Ammon's horn (tissue), 1 donor: ENCODE data around the gene CTNNA3.

Source experiments
- DNase-seq: peaks from one replicate; pipeline ENCODE4 v3.0.0-alpha.2; 2016; ENCODE audit warnings: low spot score

The CTNNA3 gene

DNA sequence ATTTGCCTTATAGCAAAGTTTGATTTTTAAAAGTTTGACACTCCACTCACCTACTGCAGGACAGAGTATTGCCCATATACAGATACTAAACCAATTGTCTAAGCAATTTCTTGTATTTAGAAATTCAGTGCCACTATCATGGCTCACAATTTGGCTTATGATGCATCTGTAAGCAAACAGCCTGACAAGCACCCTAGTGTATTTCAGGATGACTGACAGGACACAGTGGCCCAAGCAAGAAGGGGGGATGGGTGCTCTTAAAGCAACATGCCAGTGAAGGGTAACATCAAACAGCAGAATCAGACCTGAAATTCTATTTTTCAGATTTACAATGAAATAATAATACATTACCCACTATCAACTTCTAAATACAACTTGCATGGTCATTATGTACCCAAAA is 30.5 kb downstream of the CTNNA3 start:
- DNase-seq: peak; percentile 93

DNA sequence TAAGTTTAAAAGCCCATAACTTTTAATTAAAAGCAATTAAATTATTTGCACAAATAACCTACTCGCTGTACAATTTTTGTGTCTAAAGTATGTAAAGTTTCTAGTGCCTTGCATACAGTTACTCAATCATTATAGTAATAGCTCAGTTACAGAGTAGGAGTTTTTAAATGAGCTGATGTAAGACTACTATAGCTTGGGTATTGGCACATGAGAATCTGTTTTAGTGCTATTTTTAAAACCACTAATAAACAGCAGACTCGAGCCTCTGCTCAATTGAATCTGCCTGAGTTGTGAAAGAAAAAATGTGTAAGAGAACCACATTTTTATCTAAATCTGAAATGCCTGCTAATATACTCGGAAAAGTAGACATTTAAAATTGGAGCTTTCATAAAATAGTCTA is 31.1 kb downstream of the CTNNA3 start:
- DNase-seq: no peak

DNA sequence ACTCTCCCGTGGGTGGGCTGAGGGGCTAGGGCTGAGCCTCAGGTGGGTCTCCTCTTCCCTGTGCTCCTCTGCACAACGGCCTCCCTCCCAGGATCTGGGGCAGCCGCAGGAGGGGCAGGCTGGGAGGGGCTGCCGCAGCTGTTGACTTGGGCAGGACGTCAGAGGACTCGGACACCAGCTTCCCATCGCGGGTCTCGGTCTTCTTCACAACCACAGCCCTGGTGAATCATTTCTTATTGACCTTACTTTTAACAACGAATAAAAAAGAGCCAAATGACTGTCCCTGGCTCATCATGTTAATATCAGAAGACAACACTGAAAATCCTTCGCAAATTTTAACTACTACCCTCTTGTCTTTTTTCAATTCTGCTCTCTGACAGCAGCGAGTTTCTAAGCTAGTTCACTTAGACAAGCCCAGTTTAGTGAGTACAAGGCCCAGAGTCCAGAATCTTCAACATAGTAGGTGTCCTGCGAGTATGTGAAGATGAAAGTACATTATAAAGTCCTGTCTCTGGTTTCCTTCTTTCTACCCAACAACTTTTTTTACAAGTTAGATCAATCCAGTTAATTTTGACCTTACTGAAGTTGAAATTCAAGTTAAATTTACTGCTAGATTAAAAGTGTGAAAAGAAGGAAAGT is 32.4 kb downstream of the CTNNA3 start:
- peak; percentile 75 for DNase-seq

DNA sequence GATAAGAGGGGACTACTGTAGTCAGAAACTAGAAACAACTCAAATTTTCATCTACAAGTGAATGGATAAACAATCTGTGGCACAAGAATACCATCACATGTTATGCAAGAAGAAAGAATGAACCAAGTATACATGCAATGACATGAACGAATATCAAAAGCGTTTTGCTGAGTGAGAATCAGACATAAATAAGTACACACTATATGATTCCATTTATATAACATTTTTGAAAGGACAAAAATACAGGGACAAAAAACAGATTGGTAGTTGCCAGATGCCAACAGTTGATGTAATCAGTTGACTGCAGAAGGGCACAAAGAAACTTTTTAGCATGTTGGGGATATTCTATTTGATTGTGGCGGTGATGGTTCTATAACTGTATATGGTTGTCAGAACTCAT is 33.6 kb downstream of the CTNNA3 start:
- no peak for DNase-seq

DNA sequence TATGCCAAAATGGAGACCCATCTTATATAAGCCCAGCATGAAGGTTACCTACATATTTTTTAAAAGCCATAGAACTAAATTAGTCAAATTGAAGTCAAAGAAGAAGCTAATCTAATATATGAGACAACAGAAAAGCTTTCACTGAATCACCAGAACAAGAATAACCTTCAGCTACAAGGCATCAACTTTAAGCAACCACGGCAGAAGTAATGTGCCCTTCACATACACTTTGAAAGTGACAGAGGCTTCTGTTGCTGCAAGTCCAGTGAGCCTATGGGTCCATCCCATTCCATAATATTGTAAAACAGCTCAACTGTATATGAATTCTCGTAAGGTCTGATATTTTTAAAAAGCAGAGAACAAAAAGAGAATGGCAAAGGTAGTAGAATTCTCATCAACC is 36.5 kb downstream of the CTNNA3 start:
- no peak for DNase-seq

DNA sequence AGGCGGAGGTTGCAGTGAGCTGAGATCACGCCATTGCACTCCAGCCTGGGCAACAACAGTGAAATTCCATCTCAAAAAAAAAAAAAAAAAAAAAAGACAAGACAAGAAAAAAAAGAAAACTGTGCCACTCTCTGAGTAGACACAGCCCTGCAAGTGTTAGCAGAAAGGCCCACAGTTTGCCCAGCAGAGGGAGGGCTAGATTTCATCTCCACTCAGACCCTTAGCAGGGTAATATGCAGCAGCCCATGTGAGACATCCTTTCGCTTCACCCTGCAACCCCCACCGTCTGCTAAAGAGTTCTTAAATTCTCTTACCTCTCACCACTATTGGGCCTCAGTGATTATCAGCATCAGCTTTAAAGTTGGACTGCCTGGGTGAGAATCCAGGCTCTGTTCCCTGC is 38.2 kb downstream of the CTNNA3 start:
- peak; percentile 41 for DNase-seq

DNA sequence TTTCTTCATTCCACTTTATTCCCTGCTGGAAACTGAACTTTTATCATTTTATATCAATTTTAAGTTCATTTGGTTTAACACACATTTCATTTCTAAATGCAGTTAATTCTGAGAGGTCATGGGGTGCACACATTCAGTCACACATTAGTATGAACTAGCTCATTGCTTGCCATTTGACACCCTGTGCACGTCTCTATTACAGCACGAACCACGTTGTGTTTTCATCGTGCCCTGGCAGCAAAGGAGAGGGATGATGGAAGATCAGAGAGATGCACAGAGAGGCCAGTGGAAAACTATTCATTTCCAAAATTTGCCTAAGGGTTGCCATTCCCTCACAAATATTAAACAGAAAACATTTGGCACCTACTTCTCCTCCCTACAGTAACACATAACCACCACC is 45.4 kb downstream of the CTNNA3 start:
- no peak for DNase-seq

DNA sequence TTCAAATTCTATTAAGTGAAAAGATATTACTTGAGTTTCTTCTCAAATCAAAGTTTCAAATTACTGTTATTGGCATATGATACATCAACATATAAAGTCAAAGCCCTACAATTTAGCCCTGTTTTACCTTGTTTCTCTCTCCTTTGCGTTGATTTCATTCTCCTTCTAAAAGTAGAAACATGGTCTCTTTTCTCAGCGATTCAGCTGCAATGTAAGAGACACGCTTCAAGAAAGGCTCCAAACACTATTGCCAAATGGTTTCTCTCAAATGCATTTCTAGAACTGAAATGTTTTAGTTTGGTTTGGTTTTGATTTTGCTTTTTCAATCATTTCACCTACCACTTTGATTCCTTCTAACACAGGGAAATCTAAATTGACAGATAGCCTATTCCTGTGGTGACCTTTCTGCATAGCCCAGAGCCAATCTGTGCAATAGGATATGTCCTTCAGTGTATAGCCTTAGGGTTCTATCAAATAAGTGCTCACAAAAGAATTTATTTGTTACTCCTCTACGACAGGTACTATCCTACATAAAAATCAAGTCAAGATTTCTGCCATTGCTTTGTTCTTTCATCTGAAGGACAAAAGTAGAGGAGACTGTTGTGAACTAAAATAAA is 47.3 kb downstream of the CTNNA3 start:
- no peak for DNase-seq

DNA sequence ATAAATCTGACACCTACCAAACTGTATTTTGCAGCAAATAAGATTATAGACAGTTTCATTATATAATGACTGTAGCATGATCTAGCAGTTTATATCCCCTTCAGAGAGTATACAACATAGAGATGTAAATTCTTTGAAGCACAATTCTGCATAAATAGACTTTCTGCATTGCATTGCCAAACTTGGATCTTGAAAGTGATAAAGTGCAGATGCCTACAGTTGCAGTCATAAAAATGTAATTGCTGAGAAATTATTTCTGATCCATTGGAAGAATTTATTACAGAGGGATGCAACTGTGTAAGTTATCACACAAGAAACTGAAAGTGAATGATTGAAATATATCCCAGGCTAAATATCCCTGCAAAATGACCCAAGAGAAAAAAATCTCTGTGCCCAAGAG is 65.1 kb downstream of the CTNNA3 start:
- DNase-seq: no peak

DNA sequence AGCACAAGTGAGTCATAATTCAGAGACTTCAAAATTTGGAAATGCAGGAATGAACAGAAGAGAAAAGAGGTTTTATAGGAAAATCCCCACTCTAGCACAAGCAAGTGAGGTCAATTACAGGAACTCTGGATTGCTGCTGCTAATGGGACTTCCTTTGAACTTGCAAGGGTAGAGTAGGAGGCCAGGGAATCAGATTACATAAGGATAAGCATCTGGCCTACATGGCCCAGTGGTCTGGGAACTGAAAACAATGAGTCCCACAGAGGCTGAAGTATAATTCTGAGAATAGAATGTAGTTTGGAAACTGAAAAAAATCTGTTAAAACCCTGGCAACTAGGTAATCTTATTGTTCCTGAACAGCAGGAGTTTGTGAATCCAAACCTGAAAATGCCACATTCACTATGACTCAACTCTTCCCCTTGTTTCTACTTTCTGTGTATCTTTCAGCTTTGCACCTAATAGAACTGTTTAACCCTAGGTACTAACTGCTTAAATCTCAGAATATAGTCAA is 66.5 kb downstream of the CTNNA3 start:
- DNase-seq: no peak

DNA sequence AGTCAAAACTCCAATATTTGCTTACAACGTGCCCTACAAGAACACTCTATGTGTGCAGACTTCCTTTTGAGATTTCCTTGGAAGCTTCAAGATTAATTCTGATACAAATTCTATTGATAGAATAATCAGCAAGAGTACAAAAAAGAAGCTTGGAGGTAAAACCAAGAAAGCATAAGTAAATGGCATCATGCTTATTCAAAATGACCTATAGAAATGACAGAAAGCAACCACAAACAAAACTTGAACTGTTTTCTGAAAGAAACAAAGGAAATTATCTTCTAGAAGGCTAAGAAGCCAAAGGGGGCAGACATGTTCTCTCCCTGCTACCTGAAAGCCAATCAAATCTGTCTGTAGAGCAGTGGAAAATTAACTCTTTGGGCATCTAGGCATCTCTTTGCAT is 73.0 kb downstream of the CTNNA3 start:
- DNase-seq: no peak

DNA sequence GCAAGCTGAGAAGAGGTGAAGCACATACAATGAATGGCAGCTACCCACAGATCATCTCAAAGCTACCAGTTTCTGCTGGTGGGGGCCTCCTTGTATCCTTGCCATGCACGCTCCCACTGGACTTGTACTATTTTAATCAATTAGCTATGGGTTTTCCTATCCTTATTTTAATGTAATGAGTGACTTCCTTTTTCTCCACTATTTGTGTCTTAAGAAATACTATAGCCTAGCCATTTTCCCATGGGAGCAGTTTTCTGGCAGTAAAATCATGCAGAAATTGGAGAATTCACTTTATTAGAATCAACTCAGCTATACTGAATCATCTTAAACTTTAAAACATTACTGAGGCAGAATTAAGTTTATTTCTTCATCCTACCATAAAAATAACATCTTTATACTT is 73.5 kb downstream of the CTNNA3 start:
- DNase-seq: no peak

DNA sequence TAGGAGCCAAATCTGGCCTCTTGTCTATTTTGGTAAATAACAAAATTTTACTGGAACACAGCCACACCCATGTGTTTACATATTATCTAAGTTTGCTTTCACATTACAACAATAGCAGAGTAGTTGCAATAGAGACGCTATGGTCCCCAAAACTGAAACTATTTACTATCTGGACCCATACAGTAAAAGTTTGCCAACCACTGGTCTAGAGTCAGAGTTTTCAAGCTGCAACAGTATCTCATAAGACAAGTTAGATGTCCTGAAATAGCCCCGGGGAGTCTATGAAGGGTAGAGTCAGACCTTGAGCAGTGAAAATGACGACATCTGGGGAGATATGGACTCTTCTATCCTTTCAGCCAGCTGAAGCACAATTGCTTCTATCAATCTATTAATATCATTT is 74.2 kb downstream of the CTNNA3 start:
- no peak for DNase-seq

DNA sequence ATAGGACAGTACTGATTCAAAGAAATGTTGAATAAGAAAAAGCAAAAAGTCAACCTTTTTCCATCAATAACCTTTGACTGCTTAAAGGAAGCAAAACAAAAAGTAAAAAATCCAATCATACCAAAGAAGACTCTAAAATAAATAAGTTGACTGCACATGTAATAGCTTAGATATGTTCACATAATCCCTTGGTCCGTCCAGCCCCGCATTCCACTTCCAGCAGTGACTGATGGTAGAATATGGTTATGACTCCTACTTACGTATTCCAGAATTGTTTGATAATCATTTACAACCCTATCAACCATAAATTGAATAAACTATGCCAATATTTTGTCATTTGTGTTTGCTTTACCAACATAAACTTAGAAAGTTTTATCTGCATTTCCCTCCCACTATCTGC is 77.9 kb downstream of the CTNNA3 start:
- DNase-seq: no peak

DNA sequence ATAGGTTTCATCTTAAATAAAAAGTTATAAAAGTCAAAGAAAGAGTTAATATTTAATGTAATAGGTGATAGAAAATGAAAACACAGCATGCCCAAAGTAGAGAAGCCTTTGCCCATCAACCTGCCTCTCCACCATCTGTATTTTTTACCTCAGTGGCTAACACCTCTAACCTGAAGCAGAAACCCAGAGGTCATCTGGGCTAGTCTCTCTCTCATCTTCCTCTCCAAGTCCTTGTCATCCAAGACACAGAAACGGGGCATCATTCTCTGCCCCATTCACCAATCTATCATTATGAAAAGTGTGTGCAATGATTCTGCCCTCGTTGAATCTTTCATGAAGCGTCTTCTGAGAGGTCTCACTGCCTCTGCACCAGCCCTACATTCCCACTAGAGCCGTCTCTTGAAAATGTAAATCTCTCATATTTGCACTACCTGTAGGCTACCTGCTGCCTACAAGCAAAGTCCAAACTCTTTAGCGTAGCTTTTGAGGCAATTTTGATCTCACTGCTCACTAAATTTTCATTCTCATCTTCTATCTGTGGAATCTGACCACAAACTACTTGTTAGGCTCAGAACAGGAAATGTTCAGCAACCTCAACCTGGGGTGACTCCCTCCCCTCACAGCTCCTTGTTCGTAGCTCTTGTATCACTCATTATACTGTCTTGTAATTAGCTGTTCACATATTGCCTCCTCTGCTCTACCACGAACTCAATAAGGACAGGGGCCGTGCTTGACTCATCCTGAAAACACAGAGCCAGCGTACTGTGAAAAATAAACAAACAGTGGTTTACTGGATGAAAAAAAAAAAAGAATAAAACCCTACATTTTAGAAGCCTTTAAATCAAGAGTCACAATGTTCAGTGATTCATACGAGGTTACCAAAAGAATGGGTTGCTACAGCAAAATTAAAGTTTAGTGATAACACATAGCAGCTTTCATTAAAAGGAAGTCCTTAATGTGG is 83.1 kb downstream of the CTNNA3 start:
- no peak for DNase-seq

DNA sequence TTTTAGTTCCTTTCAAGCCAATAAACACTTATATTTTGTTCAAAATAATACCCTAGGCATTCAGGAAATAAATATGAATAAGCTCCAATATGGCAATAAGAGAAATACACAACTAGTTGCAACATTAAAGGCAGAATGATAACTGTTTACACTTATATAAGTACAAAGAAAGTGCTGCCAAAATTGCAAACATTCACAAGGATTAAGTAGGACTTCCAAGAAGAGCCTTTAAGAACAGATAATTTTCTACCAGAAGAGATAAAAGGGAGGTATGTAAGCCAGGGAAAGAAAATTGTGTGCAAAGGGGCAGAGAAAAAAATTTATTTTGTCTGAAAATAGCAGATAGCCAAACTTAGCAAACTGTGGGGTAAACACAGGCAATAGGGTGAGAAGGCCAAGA is 83.8 kb downstream of the CTNNA3 start:
- no peak for DNase-seq

DNA sequence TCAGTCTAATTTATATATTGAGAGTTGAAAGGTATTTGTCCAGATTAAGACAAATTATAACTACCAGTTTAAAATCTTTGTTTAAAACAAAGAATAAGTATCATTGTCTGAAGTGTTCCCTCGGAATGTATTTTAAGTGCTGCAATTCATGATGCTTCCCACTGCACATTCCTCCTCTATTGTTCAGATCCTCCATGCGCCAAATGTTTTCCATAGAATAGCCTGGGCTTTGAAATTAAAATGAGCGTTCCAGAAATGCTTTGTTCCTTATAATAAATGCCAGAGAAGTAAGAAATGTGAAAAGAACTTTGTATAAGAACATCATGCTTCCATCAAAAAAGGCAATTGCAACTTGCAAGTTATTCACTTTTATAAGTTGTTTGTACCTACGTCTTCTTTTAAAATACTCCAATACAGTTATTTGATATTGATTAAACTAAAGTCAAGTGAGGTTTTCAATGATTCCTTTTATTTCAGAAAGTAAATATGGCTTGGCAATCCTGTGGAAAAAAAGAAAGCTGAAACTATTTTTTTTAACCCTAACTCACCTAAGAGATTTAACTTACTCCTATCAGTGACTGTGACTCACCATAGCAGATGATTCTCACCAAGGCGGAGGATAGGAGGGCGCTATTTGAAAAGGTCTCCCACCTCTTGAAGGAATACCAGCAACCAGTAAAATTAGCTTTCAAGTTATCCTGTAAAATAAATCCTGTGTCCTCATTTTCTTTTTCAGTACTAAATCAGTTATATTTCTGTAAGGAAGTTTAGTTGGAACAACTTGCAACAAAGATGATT is 85.8 kb downstream of the CTNNA3 start:
- DNase-seq: no peak

DNA sequence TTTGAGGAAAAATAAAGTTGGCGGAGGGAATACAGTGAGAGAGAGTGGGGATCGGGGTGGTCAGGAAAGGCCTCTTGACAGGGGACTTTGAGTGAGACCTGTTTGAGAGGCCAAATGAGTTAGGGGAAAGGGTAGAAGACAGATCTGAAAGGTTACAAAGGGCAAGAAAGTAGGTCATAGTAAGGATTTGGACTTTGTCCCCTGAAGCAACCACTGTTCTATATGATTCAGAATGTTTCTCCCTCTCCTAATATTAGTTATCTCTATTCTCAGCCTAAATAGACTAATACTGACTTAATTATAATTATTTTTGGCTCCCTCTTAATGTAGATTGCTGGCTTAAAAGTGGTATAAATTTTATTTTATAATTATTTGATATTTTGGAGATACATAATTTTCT is 88.0 kb downstream of the CTNNA3 start:
- DNase-seq: no peak

DNA sequence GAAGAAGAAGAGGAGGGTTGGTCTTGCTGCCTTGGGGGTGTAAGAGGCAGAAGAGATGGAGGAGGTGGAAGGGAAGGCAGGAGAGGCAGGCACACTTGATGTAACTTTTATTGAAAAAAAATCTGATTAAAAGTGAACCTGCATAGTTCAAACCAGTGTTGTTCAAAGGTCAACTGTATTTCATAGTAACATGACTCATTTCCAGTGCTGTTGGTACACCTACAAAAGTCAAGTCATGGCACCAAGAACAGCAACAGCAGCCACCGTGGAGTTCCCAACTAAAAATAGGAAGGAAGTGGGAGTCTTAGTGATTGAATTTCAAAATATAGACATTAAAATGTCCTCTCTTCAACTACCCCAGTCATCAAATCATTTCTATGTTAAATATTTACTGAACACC is 88.5 kb downstream of the CTNNA3 start:
- DNase-seq: no peak

DNA sequence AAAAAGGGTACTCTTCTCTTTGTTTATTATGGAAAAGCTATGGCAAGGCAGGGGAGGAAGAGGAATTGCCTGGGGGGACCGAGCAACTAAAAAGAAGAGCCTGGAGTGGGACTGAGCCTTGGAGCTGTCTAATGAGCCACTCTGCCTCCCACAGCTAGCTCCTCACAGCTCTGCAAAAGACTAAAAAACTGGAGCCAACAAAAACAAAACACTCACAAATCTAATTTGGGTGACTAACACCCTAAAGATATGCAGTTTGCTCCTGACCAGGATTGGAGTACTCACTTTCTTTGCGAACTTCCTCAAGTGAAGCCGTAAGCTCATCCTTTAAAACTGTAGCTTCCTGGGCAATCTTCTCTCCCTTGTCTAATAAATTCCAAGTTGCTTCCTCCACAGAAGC is 89.4 kb downstream of the CTNNA3 start:
- no peak for DNase-seq

DNA sequence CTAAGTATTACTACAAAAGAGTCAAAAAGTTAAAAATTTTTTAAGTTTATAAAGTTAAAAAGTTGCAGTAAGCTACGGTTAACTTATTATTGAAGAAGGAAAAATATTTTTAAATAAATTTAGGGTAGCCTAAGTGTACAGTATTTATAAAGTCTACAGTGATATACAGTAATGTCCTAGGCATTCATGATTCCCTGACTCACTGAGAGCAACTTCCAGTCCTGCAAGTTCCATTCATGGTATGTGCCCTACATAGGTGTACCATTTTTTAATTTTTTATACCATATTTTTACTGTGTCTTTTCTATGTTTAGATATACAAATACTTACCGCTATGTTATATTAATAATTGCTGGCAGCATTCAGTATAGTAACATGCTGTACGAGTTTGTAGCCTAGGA is 92.3 kb downstream of the CTNNA3 start:
- DNase-seq: no peak

DNA sequence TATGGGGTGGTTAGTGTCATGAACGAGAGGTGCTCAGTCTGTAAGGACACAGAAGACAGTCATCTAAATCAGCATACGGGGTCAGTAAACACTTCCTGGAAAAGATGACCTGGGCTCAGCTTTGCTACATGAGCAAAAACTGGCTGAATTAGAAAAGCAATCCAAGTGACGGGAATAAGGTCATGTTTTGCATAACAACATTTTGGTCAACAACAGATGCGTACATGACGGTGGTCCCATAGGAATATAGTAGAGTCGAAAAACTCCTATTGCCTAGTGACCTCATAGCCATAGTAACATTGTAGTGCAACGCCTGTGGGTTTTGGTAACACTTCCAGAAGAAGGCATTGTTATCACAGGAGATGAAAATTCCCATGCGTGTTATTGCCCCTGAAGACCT is 92.9 kb downstream of the CTNNA3 start:
- no peak for DNase-seq
